OCI-M2 (cell line): ENCODE measurements around the gene TMUB1.
A peak's percentile ranks its signal among the peaks of the same experiment; 100 is the strongest.

Source experiments
- DNase-seq: peaks from one replicate; lab custom pipeline; 2025; ENCODE audit not compliant: unreplicated experiment; lab: John Stamatoyannopoulos, UW

Gene TMUB1, protein sequence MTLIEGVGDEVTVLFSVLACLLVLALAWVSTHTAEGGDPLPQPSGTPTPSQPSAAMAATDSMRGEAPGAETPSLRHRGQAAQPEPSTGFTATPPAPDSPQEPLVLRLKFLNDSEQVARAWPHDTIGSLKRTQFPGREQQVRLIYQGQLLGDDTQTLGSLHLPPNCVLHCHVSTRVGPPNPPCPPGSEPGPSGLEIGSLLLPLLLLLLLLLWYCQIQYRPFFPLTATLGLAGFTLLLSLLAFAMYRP

DNA sequence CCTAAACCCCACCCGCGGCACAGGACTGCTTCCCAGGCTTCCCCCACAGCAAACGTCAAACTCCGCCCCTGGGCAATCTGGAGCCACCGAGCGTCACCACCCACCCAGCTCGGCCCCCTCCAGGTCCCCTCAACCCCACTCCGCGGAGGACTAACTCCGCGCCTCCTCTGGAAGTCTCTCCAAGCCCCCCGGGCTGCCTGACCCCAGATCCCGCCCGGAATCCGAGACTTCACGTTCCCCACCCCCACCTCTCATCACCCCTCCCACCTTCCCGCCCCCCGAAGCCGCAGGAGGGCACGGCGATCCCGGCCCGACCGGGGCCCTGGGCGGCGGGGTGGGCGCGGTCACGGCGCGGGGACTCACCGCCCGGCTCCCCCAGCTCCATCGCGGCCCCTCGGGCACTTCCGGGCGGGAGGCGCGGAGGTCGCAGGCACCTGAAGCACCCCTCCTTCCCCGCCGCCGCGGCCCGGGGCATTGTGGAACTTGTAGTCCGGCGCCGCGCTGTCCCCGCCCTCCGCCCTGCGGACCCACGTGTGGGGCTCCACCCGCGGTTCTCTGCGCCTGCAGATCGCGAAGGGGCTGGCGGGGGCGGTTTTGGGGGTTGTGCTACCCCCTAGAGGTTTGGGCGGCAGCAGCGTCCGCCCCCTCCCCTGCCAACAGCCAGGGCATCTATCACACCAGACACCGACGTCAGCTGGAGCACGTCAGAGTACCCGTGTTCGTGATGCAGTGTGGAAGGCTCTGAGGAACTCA, at the start of gene TMUB1:
Gene TMUB1, minus strand, starts transcription at position 423 of the 753 bp plus-strand sequence. CDS start 930 bp downstream, outside the sequence.
- no peak for DNase-seq

DNA sequence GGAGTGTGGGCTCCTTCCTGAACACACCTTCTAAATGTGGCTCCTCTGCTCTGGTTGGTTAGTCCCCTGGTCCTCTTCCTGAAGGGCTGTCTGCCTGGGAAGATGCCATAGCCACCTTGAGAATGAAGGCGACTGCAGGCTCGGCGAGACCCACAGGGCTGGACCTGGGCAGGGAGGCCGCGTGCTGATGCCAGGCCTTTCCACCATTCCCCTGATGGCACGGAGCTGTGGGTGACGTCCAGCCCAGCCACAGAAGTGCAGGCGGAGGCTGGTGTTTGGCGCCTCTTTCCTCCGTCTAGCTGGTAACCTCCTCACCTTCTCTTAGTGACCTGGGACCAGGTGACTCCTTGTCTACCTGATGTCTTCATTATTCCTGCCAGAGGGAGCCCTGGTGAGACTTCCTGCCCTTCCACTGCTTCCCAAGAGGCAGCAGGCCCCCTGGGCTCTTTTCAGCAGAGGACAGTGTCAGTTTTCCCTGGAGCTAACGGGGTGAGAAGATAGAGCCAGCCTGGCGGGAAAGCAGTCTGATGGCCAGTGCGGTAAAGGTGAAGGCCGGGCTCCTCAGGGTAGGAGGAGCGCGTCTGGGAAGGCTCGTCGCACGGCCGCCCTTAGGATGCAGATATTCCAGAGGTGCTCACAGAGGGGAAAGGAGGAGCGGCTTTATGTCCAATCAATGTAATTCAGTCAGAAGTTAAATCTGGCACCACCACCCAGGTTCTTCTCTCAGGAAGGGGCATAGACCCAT, 49.3 kb upstream of the TMUB1 start:
- DNase-seq: no peak

DNA sequence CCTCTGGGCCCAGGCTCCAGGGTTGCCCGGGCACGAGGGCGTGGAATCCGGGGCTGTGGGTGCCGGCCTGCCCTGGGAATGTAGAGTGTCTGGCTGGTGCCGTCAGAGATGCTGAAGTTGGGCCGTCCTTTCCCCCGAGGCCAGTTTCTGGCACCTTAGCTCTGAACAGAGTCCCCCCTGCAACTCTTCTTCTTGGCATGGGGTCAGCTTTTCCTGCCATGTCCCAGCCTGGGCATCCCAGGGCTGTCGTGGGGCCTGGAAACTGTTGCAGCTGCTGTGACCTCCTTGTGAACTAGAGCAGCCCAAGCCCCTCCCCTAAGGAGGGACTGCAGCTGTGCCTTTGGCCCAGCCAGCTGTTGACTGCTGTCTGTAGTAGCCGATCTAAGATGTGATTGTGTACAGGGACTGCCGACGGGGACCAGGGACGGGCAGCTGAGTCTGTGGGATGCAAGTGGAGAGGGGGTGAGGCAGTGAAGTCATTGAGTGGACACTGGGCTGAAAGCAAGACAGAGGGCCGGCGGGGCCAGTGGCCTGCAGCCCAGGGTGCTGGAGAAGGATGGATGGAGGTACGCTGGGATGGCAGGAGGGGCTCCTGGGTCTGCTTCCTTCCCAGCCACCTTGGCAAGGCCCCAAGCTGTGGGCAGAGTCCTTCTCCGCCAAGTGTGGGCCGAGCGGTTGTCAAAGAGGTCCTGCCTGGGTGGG, 48.5 kb upstream of the TMUB1 start:
- no peak for DNase-seq

DNA sequence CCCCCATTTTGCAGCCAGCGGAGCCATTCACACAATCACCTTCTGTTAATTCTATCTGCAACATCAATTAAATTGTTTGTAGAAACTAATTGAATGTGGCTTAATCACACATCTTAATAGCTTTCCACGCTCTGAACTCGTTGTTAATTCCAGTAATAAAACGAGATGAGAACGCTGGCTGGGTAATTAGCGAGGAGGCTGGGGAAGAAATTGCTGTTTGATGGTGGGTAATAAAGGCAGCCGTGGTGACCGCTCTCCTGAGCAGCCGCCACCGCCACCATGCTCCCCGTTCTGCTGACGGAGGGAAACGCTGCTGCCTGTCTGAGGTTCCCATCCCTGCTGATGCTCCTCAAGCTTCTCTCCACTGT, 47.9 kb upstream of the TMUB1 start:
- DNase-seq: no peak

DNA sequence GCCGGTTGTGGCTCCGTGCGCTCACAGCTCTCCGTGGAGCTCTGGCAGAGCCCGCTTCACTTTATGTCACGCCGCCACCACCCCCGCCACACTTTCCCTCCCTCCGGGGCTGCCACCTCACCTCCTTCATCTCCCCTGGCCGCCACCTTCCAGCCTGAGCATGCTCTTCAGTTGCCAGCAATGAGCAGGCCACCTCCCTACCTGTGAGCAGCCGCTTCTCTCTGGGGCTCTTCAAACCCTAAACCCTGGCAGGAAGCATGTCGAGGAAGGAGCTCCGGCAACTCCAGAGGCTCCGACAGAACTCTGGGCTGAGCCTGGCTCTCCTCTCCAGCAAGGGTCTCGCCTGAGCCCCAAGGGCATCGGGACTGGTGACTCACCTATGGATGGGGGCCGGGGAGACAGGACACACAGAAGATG, 47.5 kb upstream of the TMUB1 start:
- DNase-seq: no peak

DNA sequence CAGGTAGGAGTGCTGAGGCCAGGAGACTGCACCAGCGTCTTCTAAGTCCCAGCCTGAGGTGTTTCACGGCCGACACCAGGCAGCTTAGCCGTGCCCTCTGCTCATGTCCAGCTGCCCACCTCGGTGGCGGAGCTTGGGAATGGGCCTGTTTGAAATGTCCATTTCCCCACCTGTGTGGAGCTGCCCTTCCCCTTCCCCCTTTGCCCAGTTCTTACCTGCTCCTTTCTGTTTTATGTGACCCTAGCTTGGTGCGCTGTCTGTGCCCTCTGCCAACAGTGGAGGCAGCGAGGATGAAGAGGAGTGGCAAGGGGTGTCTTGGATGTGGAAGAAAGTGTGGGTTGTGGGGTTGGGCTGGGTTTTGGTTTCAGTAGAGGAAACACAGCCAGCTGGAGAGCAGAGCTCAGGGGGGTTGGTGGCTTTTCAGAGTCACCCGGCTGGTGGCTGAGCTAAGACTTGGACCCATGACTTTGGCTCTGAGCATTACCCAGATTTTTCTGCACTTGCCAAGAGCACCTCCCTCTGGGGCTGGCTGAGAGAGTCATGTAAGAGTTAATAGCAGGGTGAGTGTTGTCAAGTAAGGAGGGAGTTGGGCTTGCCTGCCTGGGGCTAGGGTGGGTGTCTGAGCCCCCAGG, 46.8 kb upstream of the TMUB1 start:
- DNase-seq: no peak

DNA sequence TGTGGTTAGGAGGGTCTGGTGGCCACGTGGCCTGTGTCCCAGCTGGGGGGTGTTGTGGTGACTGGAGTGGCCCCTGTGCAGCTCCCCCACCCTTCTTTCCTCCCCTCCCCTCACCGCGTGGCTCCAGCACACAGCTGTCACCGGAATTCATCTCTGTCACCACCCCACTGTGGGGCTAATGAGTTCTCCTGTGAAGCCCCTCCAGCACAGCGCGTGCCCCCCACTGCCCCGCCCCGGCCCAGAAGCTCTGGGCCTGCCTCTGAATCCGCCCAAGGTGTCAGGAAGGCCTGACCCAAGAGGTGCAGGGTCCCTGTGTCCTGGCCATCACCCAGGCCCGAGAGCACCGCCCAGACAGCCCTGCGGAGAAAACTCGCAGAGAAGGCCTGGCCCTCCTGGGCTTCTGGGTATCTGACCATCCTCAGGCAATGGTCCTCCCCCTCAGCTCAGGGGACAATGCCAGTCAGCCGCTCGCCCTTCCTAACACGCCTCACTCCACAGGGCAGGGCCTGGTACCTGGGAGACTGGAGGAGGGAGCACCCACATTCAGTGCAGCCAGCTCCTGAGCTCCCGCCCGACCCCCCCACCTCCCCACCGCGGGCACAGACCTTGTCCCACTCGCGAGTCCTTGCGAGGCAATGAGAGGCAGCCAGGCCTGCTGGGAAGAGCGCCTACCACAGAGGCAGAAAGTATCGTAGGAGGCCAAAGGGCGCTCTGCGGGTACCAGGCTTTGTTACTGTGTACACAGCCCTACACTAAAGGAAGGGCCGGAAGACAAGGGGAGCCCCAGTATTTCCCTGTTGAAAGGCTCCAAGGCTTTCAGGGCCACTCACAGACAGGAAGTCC, 46.0 kb upstream of the TMUB1 start:
- no peak for DNase-seq

DNA sequence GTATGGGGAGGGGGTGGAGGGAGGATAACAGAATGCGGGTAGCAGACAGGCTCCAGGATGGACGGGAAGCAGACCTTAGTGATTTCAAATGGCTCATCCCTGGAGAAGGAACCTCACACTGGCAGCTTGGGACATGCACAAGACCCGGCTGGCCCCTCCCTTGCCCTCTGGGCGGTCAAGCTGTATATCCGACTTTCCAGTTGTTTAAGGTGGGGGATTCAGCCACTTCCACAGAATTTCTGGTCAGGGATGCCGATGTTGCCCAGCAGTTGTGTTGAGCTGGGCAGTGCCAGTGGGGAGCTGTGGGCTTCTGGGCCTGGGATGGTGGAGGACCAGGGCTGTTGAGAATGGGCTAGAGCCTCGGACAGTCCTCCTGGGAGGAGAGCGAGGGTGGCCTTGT, 45.4 kb upstream of the TMUB1 start:
- DNase-seq: no peak

DNA sequence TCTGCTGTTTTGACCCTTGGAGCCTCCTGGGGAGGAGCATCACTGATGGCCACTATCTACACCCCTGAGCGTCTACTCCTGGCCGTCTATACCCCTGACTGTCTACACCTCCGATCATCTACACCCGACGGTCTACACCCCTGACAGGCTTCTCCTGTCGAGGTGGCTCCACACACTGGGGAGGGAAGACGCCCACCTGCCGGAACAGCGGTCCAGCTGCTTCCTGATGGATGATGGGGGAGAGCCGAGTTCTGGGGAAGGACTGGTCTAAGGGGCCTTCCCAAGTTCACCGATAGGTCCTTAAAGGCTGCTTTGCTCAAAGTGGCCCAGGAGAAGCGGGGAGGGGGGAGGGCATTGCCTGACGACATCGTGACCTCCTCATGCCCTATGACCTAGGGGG, 44.9 kb upstream of the TMUB1 start:
- DNase-seq: no peak

DNA sequence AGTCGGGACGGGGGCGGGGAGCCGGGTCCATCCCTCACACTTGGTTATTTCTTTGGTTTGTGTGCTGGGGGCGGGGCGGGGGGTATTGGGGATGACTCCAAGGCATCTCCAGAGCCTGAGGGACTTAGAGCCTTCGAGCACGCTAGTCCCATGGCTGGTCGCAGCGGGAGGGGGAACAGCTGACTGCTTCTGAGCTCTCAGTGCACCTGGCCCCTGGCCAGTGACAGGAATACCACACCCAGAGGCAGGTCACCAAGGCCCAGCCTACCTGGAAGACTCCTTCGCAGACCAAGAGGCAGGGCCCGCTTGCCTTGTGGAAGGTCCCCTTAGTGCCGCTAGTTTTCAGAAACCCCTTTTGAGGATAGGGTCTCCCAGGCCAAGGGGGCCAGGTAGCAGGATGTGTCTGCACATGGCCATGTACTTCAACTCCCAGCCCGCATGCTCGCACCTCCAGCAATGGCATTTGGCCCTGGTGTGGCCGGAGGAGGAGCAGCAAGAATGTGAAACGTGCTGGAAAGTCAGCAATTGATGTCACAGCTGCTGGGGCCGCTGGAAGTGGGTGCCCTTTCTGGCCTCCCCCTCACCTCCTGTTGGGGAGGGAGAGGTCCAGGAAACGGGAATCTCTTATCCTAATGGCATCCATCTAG, 43.3 kb upstream of the TMUB1 start:
- no peak for DNase-seq

DNA sequence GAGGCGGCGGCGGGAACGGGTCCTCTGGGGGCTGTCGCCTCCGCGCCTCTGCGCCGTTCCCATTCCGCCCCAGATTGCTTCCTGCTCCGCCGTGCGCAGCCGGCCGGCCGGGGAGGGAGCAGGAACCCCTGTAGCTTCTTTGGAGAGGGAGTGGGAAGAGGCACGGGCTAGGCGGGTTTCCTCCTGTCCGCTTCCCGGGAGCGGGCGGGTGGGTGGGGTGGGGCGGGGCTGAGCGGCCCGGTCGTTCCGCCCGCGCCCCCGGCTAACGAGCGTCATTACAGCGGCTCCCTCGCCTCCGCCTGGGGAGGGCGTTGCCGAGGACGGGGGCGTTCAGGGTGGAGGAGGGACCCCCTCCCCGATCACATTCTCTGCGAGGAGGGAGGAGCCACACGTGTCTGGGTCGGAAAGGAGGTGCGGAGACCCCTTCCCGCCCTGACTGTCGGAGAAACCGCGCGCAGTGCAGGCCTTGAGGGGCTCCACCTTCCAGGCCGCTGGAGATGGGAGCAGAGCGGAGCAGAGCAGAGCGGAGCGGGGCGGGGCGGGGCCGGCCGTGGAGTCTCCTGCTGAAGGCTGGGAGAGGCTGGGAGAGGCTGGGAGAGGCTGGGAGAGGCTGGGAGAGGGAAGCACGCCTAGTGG, 42.7 kb upstream of the TMUB1 start:
- no peak for DNase-seq

DNA sequence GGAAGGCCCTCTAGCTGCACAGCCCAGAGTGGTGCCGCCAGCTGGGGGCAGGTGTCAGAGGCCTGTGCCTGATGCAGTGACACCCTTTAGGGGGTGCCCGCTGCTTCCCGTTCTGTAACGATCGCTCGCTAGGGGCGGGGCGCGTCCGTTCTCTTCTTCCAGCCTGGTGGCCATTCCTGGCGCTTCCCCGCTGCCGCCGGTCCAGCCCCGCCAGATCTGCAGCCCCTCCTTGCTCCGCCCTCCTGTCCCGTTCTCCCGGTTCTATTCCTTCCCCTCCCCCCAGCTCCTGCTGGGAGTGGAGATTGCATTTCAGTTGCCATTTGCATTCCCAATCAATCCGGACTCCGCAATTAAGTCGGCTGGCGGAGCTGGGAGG, 42.2 kb upstream of the TMUB1 start:
- DNase-seq: no peak

DNA sequence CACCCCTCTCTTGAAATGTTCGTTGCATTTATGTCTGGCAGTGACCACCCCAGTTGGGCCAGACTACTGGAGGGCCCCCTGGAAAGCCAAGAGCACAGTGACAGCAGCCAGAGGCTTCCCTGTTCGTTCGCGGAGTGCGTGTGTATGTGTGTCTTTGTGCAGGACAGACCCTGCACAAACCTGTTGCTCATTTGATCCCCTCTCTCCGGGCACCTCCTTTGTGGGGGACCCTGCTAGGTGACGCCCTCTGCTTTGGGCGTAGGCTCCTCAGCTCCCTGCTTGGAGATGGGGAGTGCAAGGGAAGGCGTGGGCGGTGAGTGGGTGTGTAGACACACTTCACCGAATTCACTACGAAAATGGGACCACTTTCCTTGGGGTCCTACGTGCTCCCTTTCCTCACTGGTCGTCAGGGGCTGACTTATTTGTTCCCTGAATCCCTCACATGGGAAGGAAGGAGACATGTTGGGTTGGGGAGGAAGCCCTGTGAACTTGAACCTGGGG, 41.7 kb upstream of the TMUB1 start:
- DNase-seq: no peak

DNA sequence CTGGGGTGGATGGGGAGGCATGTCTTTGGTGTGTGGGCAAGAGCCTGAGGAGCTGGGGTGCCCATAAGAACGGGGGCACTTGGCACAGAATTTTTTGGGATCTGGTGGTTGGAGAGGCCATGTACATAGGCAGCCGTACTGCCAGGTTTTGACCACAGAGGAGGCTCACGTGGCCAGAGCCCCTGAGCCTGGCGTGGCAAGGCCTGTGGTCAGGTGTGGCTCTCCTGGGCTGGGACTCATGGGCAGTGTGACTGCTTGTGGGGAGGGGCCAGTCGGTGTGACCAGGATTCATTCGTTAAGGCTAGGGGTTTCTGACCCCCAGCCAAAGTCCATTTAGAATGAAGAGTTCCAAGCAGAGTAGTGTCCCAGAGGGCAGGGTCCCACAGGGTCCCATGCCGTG, 41.2 kb upstream of the TMUB1 start:
- DNase-seq: no peak

DNA sequence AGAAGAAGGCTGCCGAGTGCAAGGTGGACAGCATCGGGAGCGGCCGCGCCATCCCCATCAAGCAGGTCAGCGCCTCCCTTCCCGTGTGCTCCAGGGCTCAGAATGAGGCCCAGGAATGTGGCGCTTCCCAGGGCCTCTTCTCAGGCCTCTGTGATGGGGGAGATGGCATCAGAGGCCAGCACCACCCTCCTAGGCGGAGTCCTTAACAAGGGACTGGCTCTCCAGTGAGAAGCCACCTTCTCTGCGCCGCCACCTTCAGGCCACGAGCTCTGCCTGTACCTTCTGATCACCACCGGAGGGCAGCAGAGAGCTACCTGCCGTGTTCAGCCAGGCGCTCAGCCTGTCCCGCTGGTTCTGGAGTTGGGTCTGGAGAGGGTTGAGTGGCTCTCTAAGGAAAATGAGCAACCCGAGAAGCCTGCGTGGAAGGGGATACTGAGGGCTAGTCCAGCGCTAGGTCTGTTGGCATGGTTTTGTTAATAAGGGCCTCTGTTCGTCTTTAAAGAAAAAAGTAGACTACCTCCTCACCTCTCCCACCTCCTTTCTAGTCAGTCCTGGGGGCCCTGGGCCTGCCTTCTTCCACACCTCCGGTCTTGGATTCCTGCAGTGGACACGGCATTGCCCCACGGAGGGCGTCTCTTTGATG, 40.6 kb upstream of the TMUB1 start:
- peak; percentile 55 for DNase-seq

DNA sequence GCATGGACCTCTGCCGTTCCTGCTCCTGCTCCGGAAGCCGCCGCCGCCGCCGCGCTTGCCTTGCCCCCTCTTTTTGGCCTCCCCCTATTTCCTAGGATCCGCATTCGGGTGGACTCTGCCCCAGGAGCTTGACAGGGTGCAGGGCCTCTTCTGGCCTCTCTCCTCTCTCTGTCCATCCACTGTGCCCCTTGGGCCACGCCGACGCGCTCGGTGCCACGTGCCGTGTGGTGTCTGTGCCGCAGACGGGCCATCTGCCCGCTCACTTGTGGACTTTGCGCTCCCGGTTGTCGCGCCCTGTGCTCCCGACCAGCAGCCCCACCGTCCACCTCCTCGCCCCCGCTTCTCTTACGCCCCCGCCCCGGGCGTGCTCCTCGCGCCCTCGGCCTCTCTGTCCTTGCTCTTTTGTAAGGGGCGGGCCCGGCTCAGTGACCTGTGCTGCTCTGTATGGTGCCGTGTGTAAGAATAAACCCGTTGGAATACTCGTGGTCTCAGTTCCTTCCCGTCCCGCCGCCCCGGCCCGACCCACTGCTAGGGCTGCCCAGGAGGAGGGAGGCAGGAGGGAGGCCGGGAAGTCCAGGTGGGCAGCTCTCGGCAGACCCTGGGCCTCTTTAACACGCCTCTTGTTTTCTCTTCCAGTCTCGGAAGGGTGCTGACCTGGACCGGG, 40.0 kb upstream of the TMUB1 start:
- no peak for DNase-seq

DNA sequence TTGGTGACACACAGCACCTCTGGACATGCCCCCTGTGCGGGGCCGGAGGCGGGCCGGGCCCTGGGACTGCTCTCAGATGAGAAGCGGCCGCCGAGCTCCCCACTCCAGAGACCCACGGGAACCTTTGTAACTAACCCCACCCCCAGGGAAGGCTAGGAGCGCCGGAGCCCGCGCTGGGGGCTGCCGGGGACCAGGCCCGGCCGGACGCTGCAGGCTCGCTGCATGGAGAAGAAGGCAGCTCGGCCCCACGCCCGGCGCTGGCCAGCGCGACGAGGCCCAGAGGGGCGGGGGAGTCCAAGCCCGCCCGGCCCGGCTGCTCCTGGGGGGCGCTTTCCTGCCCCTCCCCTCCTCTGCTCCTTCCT, 39.5 kb upstream of the TMUB1 start:
- DNase-seq: no peak

DNA sequence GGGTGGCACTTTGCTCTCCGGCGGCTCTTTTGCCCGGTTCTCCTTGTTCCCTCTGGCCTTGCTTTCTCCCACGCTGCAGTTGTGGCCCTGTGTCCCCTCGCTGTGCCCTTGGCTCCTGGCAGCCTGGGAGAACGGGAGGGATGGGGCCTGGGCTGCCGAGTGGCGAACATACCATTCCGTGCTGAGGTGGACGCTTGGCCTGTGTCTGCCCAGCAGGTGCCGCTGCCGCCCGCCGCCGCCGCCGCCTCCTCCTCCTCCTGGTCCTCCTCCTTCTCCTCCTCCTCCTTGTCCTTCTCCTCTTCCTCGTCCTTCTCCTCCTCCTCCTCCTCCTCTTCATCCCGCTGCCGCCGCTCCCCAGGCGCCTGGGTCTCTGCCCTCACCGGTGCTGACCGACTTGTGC, 39.0 kb upstream of the TMUB1 start:
- DNase-seq: no peak
